DMS153 treated with DMSO at 0.1 percent for 48 hours (cell line): ENCODE data around the gene ZNF133.
"Not testable (repeated sequence)": the region's sequence is repeated elsewhere in the genome, so short reads cannot be mapped to it uniquely, and the experiment has no call there.

ENCODE experiments used
- DNase-seq: peaks from one replicate; lab custom pipeline; 2025; ENCODE audit not compliant: unreplicated experiment; lab: John Stamatoyannopoulos, UW

The ZNF133 gene

GRCh38 chr20:18284805-18285533, 3.4 kb upstream of the ZNF133 start:
- no peak for DNase-seq

- no peak for DNase-seq
Observed at GRCh38 chr20:18287546-18287914, 797 bp upstream of the ZNF133 start.

GRCh38 chr20:18288749-18289267, 481 bp downstream of the ZNF133 start:
- no peak for DNase-seq

- no peak for DNase-seq
Observed at GRCh38 chr20:18289306-18289705, 979 bp downstream of the ZNF133 start.

- DNase-seq = no peak
Observed at GRCh38 chr20:18299364-18299763, 11.0 kb downstream of the ZNF133 start.

GRCh38 chr20:18304618-18305017, 16.3 kb downstream of the ZNF133 start:
- DNase-seq = no peak

- DNase-seq = no peak
Observed at GRCh38 chr20:18307301-18307700, 19.0 kb downstream of the ZNF133 start.

- no peak for DNase-seq
Observed at GRCh38 chr20:18310051-18310450, 21.7 kb downstream of the ZNF133 start.

GRCh38 chr20:18310592-18310991, 22.3 kb downstream of the ZNF133 start:
- DNase-seq = no peak

- DNase-seq = no peak
Observed at GRCh38 chr20:18312723-18313122, 24.4 kb downstream of the ZNF133 start.

GRCh38 chr20:18313411-18313810, 25.1 kb downstream of the ZNF133 start:
- DNase-seq = no peak

GRCh38 chr20:18314786-18315406, 26.6 kb downstream of the ZNF133 start:
- DNase-seq = no peak

- no peak for DNase-seq
Observed at GRCh38 chr20:18316166-18316565, 27.8 kb downstream of the ZNF133 start.

GRCh38 chr20:18321316-18321715, 33.0 kb downstream of the ZNF133 start:
- DNase-seq = no peak

GRCh38 chr20:18321976-18322950, 33.9 kb downstream of the ZNF133 start:
- no peak for DNase-seq

- no peak for DNase-seq
Observed at GRCh38 chr20:18323705-18324104, 35.4 kb downstream of the ZNF133 start.

- DNase-seq = no peak
Observed at GRCh38 chr20:18324596-18325089, 36.3 kb downstream of the ZNF133 start.

GRCh38 chr20:18326990-18327389, 38.7 kb downstream of the ZNF133 start:
- DNase-seq = no peak

- no peak for DNase-seq
Observed at GRCh38 chr20:18331694-18332093, 43.4 kb downstream of the ZNF133 start.

- DNase-seq = not testable (repeated sequence)
Observed at GRCh38 chr20:18349749-18350148, 61.4 kb downstream of the ZNF133 start.

GRCh38 chr20:18359854-18360253, 71.5 kb downstream of the ZNF133 start:
- no peak for DNase-seq
